ENCODE measurements around the gene HCN2. TPM values are rescaled to one million over a fixed set of nuclear protein-coding genes. Genes with fewer than 3 reads are reported as not detected.

Gene HCN2
- total and polyA plus RNA-seq, 2 of the 13 experiments (the other 11 are each of a cell fraction or from before 2014, with no cell fraction given) = 0.01 TPM; not detected in 1

GRCh38 chr19:633068-633785 is 43.5 kb downstream of the HCN2 start, which contains the start of gene POLRMT (continued):
- TF ChIP-seq KAT7 (CRISPR knock-in tag; IDR thresholded peaks at IDR 0.05; ENCODE audit: borderline replicate concordance) (0 out of 2 replicates have a peak, but pooled peaks have one; percentile 2), ZNF550 (CRISPR knock-in tag; IDR thresholded peaks at IDR 0.05; ENCODE audit: borderline replicate concordance) (no peak), RARA (CRISPR knock-in tag; IDR thresholded peaks at IDR 0.05) (no peak), RBAK (CRISPR knock-in tag; IDR thresholded peaks at IDR 0.05) (no peak), KLF6 (CRISPR knock-in tag; IDR thresholded peaks at IDR 0.05) (0 out of 2 replicates have a peak, but pooled peaks have one; percentile 23), EP300 (IDR thresholded peaks at IDR 0.05; ENCODE audit: low read depth in 2 of 2, low read length in 2 of 2) (no peak), EP300 (CRISPR knock-in tag; IDR thresholded peaks at IDR 0.05; ENCODE audit: borderline replicate concordance) (no peak), DNMT1 (CRISPR knock-in tag; IDR thresholded peaks at IDR 0.05) (no peak; the same call in 1 of the 2 replicates), PITX1 (CRISPR knock-in tag; IDR thresholded peaks at IDR 0.05) (no peak), CEBPZ (IDR thresholded peaks at IDR 0.05; ENCODE audit: low read length) (no peak), ARNT (IDR thresholded peaks at IDR 0.05) (no peak), ZNF282 (IDR thresholded peaks at IDR 0.05; ENCODE audit: partially characterized antibody) (no peak), SMAD1 (CRISPR knock-in tag; IDR thresholded peaks at IDR 0.05; ENCODE audit: borderline replicate concordance, low read depth) (no peak), XBP1 (CRISPR knock-in tag; IDR thresholded peaks at IDR 0.05) (no peak), ZNF790 (CRISPR knock-in tag; IDR thresholded peaks at IDR 0.05; ENCODE audit: borderline replicate concordance) (no peak), TMF1 (CRISPR knock-in tag; IDR thresholded peaks at IDR 0.05; ENCODE audit: low read depth) (no peak; the same call in 1 of the 2 replicates), ZBTB7A (CRISPR knock-in tag; IDR thresholded peaks at IDR 0.05) (no peak), ZNF160 (CRISPR knock-in tag; IDR thresholded peaks at IDR 0.05) (no peak), NR2C2 (CRISPR knock-in tag; IDR thresholded peaks at IDR 0.05; ENCODE audit: borderline replicate concordance) (peak; percentile 92), ZFP36L2 (CRISPR knock-in tag; IDR thresholded peaks at IDR 0.05) (no peak), GATAD1 (CRISPR knock-in tag; IDR thresholded peaks at IDR 0.05) (peak; percentile 84), RCOR2 (CRISPR knock-in tag; IDR thresholded peaks at IDR 0.05) (no peak)

Data from HepG2 (cell line).